Hepatocyte (in vitro differentiated cells): ENCODE measurements around the gene GPR39. TPM values are rescaled to one million over a fixed set of nuclear protein-coding genes. Genes with fewer than 3 reads are reported as not detected.

Experiments
- DNase-seq: peaks from one replicate; pipeline ENCODE4 v3.0.0-alpha.2; 2016; ENCODE audit warnings: low spot score
- H2AFZ ChIP-seq: fragments of 200-600 bp; sonication (generic); 2 replicates; pipeline ENCODE4 v1.6.0; 2016; ENCODE audit warnings: antibody characterized with exemption, mild to moderate bottlenecking
- H3K27ac ChIP-seq: fragments of 200-600 bp; sonication (generic); 2 replicates; pipeline ENCODE4 v1.5.1; 2016; ENCODE audit warnings: mild to moderate bottlenecking
- H3K27me3 ChIP-seq: fragments of 200-600 bp; sonication (generic); 2 replicates; pipeline ENCODE4 v1.6.1; 2016
- H3K36me3 ChIP-seq: fragments of 200-600 bp; sonication (generic); replicated peaks from 2 replicates; pipeline ENCODE4 v1.5.1; 2016; ENCODE audit warnings: low read depth; ENCODE audit not compliant: insufficient read depth
- H3K4me1 ChIP-seq: fragments of 200-600 bp; sonication (generic); 2 replicates; pipeline ENCODE4 v1.5.1; 2016; ENCODE audit warnings: mild to moderate bottlenecking, moderate library complexity; ENCODE audit not compliant: insufficient read depth
- H3K4me2 ChIP-seq: fragments of 200-600 bp; sonication (generic); 2 replicates; pipeline ENCODE4 v1.6.0; 2016
- H3K4me3 ChIP-seq: fragments of 200-600 bp; sonication (generic); 2 replicates; pipeline ENCODE4 v1.5.1; 2016; ENCODE audit warnings: mild to moderate bottlenecking
- H3K79me2 ChIP-seq: fragments of 200-600 bp; sonication (generic); 2 replicates; pipeline ENCODE4 v1.6.0; 2017; ENCODE audit warnings: mild to moderate bottlenecking
- H3K9me2 ChIP-seq: fragments of 200-600 bp; sonication (generic); replicated peaks from 2 replicates; pipeline ENCODE4 v1.6.0; 2017; ENCODE audit warnings: mild to moderate bottlenecking; ENCODE audit not compliant: insufficient read depth
- H3K9me3 ChIP-seq: fragments of 200-600 bp; sonication (generic); 2 replicates; pipeline ENCODE4 v1.5.1; 2016; ENCODE audit warnings: low read depth, mild to moderate bottlenecking
- H4K20me1 ChIP-seq: fragments of 200-600 bp; sonication (generic); 2 replicates; pipeline ENCODE4 v1.6.0; 2016; ENCODE audit warnings: mild to moderate bottlenecking; ENCODE audit not compliant: insufficient read depth, poor library complexity, severe bottlenecking
- EZH2 ChIP-seq: fragments of 200-600 bp; sonication (generic); IDR thresholded peaks from 2 replicates; pipeline ENCODE4 v1.6.1; 2016; ENCODE audit warnings: antibody characterized with exemption, mild to moderate bottlenecking, borderline replicate concordance
- EZH2phosphoT487 ChIP-seq: fragments of 200-600 bp; sonication (generic); IDR thresholded peaks from one replicate; pipeline ENCODE4 v1.6.1; 2018; ENCODE audit warnings: antibody characterized with exemption, mild to moderate bottlenecking, low read depth, moderate library complexity; ENCODE audit not compliant: unreplicated experiment, severe bottlenecking
- WGBS: methylation state at CpG from one replicate; pipeline ENCODE4 v1.1.6; 2016; ENCODE audit warnings: low lambda C conversion rate; ENCODE audit errors: missing lambda C conversion rate; 5-methylcytosine and 5-hydroxymethylcytosine counted together
- polyA plus RNA-seq: library from polyadenylated mRNA; unstranded; fragments of >200 nt; fragmentation: Nextera tagmentation; extraction: Ambion mirVana; gene quantifications from 2 replicates; pipeline ENCODE4 v1.2.1, GENCODE V29; 2016
- total RNA-seq: library from RNA; depleted of rRNA; stranded (reverse); fragments of >200 nt; gene quantifications from 2 replicates; pipeline ENCODE4 v1.2.3, GENCODE V29; 2014
- TF ChIP-seq, protein P1 (sequence below): fragments of 200-600 bp; sonication (generic); IDR thresholded peaks from 2 replicates; pipeline ENCODE4 v1.5.1; 2016; ENCODE audit warnings: antibody characterized with exemption, mild to moderate bottlenecking; ENCODE audit not compliant: poor library complexity

Gene GPR39
- total and polyA plus RNA-seq, 2 experiments from 2014 or later, result 11.1 to 14.5 TPM

- H3K9me3 ChIP-seq, result no peaks in the 10 kb centered on the region
- H2AFZ ChIP-seq, result no peak overlapping the region
- no peaks in the 10 kb centered on the region for H3K27me3 ChIP-seq
Observed at GRCh38 chr2:132462236-132462635, 45.6 kb downstream of the GPR39 start.

DNA sequence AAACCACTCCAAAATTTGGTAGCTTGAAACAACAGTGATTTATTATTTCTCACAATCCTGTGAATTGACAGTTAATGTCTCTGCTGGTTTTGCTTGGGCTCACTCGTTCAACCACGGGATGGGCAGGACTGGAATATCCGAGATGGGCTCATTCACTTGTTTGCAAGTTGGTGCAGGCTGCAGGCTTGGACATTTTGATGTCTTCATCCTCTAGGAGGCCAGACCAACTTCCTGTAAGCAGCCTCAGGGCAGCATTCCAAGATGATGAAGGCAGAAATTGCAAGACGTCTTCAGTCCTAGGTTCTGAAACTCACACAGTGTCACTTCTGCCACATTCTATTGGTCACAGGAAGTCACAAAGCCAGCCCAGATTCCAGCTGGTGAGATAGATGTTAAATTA lies 47.1 kb downstream of the GPR39 start:
- 91% methylated on average over 4 of the region's 4 CpGs for WGBS
- H3K9me2 ChIP-seq, result no peaks in the 10 kb centered on the region
- no peaks in the 10 kb centered on the region for H3K9me3 ChIP-seq
- H3K36me3 ChIP-seq, result no peaks in the 10 kb centered on the region
- no peaks in the 10 kb centered on the region for H3K27me3 ChIP-seq
- H4K20me1 ChIP-seq, result no peaks in the 10 kb centered on the region
- H3K4me2 ChIP-seq, result no peak overlapping the region
- DNase-seq, result no peak
- no peak overlapping the region for H2AFZ ChIP-seq
- no peaks in the 10 kb centered on the region for H3K79me2 ChIP-seq
- no peaks in the 10 kb centered on the region for H3K4me1 ChIP-seq
- H3K27ac ChIP-seq, result no peak overlapping the region
- TF ChIP-seq EZH2 (no peak), EZH2phosphoT487 (no peak)
- TF ChIP-seq, protein P1, sequence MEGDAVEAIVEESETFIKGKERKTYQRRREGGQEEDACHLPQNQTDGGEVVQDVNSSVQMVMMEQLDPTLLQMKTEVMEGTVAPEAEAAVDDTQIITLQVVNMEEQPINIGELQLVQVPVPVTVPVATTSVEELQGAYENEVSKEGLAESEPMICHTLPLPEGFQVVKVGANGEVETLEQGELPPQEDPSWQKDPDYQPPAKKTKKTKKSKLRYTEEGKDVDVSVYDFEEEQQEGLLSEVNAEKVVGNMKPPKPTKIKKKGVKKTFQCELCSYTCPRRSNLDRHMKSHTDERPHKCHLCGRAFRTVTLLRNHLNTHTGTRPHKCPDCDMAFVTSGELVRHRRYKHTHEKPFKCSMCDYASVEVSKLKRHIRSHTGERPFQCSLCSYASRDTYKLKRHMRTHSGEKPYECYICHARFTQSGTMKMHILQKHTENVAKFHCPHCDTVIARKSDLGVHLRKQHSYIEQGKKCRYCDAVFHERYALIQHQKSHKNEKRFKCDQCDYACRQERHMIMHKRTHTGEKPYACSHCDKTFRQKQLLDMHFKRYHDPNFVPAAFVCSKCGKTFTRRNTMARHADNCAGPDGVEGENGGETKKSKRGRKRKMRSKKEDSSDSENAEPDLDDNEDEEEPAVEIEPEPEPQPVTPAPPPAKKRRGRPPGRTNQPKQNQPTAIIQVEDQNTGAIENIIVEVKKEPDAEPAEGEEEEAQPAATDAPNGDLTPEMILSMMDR, result no peak
- no peak overlapping the region for H3K4me3 ChIP-seq

More at GRCh38 chr2:132462236-132462635, 45.6 kb downstream of the GPR39 start:
- no peaks in the 10 kb centered on the region for H3K79me2 ChIP-seq
- no peak for DNase-seq
- H4K20me1 ChIP-seq, result no peaks in the 10 kb centered on the region
- no peak overlapping the region for H3K27ac ChIP-seq
- 81% methylated on average over 1 of the region's 1 CpG for WGBS
- H3K4me2 ChIP-seq, result no peak overlapping the region
- H3K36me3 ChIP-seq, result no peaks in the 10 kb centered on the region
- H3K9me2 ChIP-seq, result no peaks in the 10 kb centered on the region
- H3K4me3 ChIP-seq, result no peak overlapping the region
- TF ChIP-seq EZH2phosphoT487 (no peak), EZH2 (no peak)
- TF ChIP-seq, protein P1, result no peak
- no peaks in the 10 kb centered on the region for H3K4me1 ChIP-seq

DNA sequence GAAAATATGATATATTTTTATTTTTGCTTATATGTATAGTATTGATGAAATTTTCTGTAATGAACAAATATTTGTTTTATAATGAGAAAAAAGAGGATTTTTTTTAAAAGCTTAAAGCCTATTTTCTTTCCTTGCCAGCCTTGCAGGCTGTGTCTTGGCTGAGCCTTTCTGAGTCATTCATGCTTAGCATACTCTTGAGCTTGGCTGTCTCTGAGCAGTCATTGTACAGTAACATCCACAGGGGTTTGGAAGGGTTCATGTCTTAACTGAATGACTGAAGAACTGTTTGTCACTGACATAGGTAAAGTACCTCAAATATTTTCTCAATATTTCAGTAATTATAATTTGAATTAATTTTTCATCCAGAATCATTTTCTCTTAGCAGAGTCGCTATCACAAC lies 49.3 kb downstream of the GPR39 start:
- no peak for DNase-seq
- H3K9me3 ChIP-seq, result no peaks in the 10 kb centered on the region
- no peaks in the 10 kb centered on the region for H3K79me2 ChIP-seq
- H3K4me1 ChIP-seq, result no peaks in the 10 kb centered on the region
- TF ChIP-seq, protein P1, result no peak
- TF ChIP-seq EZH2phosphoT487, result no peak
- no peaks in the 10 kb centered on the region for H3K27me3 ChIP-seq
- H3K9me2 ChIP-seq, result no peaks in the 10 kb centered on the region
- 92% methylated on average over 1 of the region's 1 CpG for WGBS
- H3K4me2 ChIP-seq, result no peak overlapping the region
- no peak overlapping the region for H2AFZ ChIP-seq
- no peaks in the 10 kb centered on the region for H4K20me1 ChIP-seq
- H3K4me3 ChIP-seq, result no peak overlapping the region
- H3K27ac ChIP-seq, result no peak overlapping the region
- H3K36me3 ChIP-seq, result no peaks in the 10 kb centered on the region

DNA sequence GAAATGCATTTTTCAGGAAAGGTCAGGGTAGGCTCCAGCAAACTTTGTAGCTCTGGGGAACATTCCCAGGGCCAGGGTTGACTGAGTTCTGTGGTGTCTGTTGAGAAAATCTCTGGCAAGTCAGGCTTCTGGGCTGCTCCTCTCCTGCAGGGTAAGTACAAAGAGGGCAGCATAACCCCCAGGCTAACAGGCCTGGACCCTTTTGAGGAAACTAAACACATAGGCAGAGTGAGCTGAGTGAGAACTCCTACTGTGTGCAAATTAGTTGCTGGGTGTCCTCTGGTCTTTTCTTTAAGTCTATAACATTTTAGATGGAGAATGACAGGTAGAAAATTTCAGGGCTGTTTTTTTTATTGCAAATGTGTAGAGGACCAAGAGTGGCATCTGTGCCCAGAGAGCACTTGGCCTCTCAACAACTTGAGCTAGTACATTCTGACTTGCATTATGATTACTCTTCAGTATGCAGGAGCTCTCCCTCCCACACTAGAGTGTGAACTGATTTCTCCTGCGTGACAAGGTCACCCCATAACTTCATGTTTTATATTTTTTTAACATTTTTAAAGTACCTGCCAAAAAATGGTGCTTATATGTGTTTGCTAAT lies 49.9 kb downstream of the GPR39 start:
- 78% methylated on average over 1 of the region's 1 CpG for WGBS
- no peaks in the 10 kb centered on the region for H3K9me3 ChIP-seq
- no peaks in the 10 kb centered on the region for H3K4me1 ChIP-seq

More for the DNA sequence above, 49.9 kb downstream of the GPR39 start:
- H3K27me3 ChIP-seq, result no peaks in the 10 kb centered on the region
- H3K4me2 ChIP-seq, result no peak overlapping the region
- no peaks in the 10 kb centered on the region for H3K9me2 ChIP-seq
- no peaks in the 10 kb centered on the region for H3K36me3 ChIP-seq
- no peak overlapping the region for H3K27ac ChIP-seq
- DNase-seq, result no peak
- no peak overlapping the region for H3K4me3 ChIP-seq
- no peaks in the 10 kb centered on the region for H3K79me2 ChIP-seq
- H4K20me1 ChIP-seq, result no peaks in the 10 kb centered on the region
- no peak for TF ChIP-seq EZH2phosphoT487
- no peak for TF ChIP-seq EZH2
- TF ChIP-seq, protein P1, result no peak
- H2AFZ ChIP-seq, result no peak overlapping the region
